Ishikawa (cell line): ENCODE measurements around the gene LMF1.

Experiments used
- CEBPB ChIP-seq: IDR thresholded peaks from 2 replicates; pipeline ENCODE4 v1.6.1; 2012
- EGR1 ChIP-seq: IDR thresholded peaks from 2 replicates; pipeline ENCODE4 v1.6.1; 2012
- FOXM1 ChIP-seq: IDR thresholded peaks from 2 replicates; pipeline ENCODE4 v1.6.1; 2012; ENCODE audit warnings: low read depth, borderline replicate concordance
- RAD21 ChIP-seq: IDR thresholded peaks from 2 replicates; pipeline ENCODE4 v1.6.1; 2012; ENCODE audit warnings: low read depth
- ZBTB7A ChIP-seq: IDR thresholded peaks from 2 replicates; pipeline ENCODE4 v1.6.1; 2012; ENCODE audit warnings: low read depth
- TF ChIP-seq, protein P1 (sequence below): IDR thresholded peaks from 2 replicates; pipeline ENCODE4 v1.6.1; 2012; ENCODE audit warnings: low read depth, mild to moderate bottlenecking
- TF ChIP-seq, protein P2 (sequence below): IDR thresholded peaks from 2 replicates; pipeline ENCODE4 v1.6.1; 2012

DNA sequence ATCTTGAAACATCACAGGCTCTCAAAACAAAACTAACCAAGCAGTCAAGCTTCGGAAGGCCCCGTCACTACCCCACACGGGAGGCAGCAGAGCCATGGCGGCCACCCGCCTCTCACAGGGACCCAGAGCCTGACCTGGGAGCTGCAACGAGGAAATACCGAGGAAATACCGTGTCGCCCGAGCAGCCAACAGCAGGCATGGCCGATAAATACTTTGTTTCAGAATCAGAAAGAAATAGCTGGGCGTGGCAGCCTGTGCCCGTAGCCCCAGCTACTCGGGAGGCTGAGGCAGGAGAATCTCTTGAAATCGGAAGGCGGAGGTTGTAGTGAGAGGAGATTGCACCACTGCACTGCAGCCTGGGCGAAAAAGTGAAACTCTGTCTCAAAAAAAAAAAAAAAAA, 6.9 kb downstream of the LMF1 start:
- TF ChIP-seq, protein P1, sequence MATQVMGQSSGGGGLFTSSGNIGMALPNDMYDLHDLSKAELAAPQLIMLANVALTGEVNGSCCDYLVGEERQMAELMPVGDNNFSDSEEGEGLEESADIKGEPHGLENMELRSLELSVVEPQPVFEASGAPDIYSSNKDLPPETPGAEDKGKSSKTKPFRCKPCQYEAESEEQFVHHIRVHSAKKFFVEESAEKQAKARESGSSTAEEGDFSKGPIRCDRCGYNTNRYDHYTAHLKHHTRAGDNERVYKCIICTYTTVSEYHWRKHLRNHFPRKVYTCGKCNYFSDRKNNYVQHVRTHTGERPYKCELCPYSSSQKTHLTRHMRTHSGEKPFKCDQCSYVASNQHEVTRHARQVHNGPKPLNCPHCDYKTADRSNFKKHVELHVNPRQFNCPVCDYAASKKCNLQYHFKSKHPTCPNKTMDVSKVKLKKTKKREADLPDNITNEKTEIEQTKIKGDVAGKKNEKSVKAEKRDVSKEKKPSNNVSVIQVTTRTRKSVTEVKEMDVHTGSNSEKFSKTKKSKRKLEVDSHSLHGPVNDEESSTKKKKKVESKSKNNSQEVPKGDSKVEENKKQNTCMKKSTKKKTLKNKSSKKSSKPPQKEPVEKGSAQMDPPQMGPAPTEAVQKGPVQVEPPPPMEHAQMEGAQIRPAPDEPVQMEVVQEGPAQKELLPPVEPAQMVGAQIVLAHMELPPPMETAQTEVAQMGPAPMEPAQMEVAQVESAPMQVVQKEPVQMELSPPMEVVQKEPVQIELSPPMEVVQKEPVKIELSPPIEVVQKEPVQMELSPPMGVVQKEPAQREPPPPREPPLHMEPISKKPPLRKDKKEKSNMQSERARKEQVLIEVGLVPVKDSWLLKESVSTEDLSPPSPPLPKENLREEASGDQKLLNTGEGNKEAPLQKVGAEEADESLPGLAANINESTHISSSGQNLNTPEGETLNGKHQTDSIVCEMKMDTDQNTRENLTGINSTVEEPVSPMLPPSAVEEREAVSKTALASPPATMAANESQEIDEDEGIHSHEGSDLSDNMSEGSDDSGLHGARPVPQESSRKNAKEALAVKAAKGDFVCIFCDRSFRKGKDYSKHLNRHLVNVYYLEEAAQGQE = no peak
- TF ChIP-seq, protein P2, sequence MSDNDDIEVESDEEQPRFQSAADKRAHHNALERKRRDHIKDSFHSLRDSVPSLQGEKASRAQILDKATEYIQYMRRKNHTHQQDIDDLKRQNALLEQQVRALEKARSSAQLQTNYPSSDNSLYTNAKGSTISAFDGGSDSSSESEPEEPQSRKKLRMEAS = no peak
- TF ChIP-seq FOXM1 = no peak
- no peak for TF ChIP-seq RAD21
- no peak for TF ChIP-seq EGR1
- TF ChIP-seq CEBPB = no peak
- TF ChIP-seq ZBTB7A = no peak
